ENCODE results near the gene CHST13.

CHST13 gene

GRCh38 chr3:126549861-126550487 lies 26.0 kb downstream of the CHST13 start:
- H3K4me3 ChIP-seq (replicated peaks; ENCODE audit: low read depth, low read length) = no peak overlapping the region
- no peak for DNase-seq (ENCODE audit: extremely low read depth, low read depth)
- no peak for TF ChIP-seq CTCF (IDR thresholded peaks at IDR 0.05; ENCODE audit: low read depth, low read length, missing control alignments)

GRCh38 chr3:126550488-126551051 lies 26.6 kb downstream of the CHST13 start:
- H3K4me3 ChIP-seq (replicated peaks; ENCODE audit: low read depth, low read length) = no peak overlapping the region
- TF ChIP-seq CTCF (IDR thresholded peaks at IDR 0.05; ENCODE audit: low read depth, low read length, missing control alignments) = no peak
- DNase-seq (ENCODE audit: extremely low read depth, low read depth) = no peak

- no peak for DNase-seq (ENCODE audit: extremely low read depth, low read depth)
- TF ChIP-seq CTCF (IDR thresholded peaks at IDR 0.05; ENCODE audit: low read depth, low read length, missing control alignments) = no peak
- H3K4me3 ChIP-seq (replicated peaks; ENCODE audit: low read depth, low read length) = no peak overlapping the region
Observed at GRCh38 chr3:126551121-126551838, 27.3 kb downstream of the CHST13 start.

- DNase-seq (ENCODE audit: extremely low read depth, low read depth) = no peak
- no peak overlapping the region for H3K4me3 ChIP-seq (replicated peaks; ENCODE audit: low read depth, low read length)
- TF ChIP-seq CTCF (IDR thresholded peaks at IDR 0.05; ENCODE audit: low read depth, low read length, missing control alignments) = no peak
Observed at GRCh38 chr3:126551839-126552687, 28.1 kb downstream of the CHST13 start.

- no peak for DNase-seq (ENCODE audit: extremely low read depth, low read depth)
- no peak for TF ChIP-seq CTCF (IDR thresholded peaks at IDR 0.05; ENCODE audit: low read depth, low read length, missing control alignments)
- no peak overlapping the region for H3K4me3 ChIP-seq (replicated peaks; ENCODE audit: low read depth, low read length)
Observed at GRCh38 chr3:126552688-126553283, 28.8 kb downstream of the CHST13 start.

Data from HFF-Myc (cell line).